Measurements from ENCODE around the gene SYNE3. TPM values are rescaled to one million over a fixed set of nuclear protein-coding genes. Genes with fewer than 3 reads are reported as not detected.

Gene SYNE3
- total RNA-seq, 1 donor from 2014 or later: 12.4 TPM

Other genes with a start within 250 kb of the SYNE3 start
- 6.0 TPM for gene CLMN, start 196.7 kb downstream of the SYNE3 start, total RNA-seq
- gene GLRX5, start 18.4 kb upstream of the SYNE3 start, total RNA-seq: 61.8 TPM
- gene TCL1B, start 169.8 kb upstream of the SYNE3 start, total RNA-seq: not detected
- gene TCL1A, start 197.5 kb upstream of the SYNE3 start, total RNA-seq: not detected